IMR-90 (cell line): ENCODE results near the gene ITGB5.

Source experiments
- MAZ ChIP-seq: IDR thresholded peaks from 2 replicates; pipeline ENCODE4 v1.6.1; 2012; ENCODE audit warnings: low read depth, mild to moderate bottlenecking, low read length, improper control_type of control experiment, moderate library complexity, borderline replicate concordance
- NFE2L2 ChIP-seq: fragments of 150-350 bp; IDR thresholded peaks from 2 replicates; pipeline ENCODE4 v1.6.1; 2016; ENCODE audit warnings: low read depth, mild to moderate bottlenecking, low read length
- POLR2A ChIP-seq: IDR thresholded peaks from 2 replicates; pipeline ENCODE4 v1.6.1; 2012; ENCODE audit warnings: mild to moderate bottlenecking, low read depth, low read length
- RFX5 ChIP-seq: IDR thresholded peaks from 2 replicates; pipeline ENCODE4 v1.8.0; 2012; ENCODE audit warnings: low read depth, mild to moderate bottlenecking, low read length, moderate library complexity
- TF ChIP-seq, protein P1 (sequence below): conservative IDR thresholded peaks from 2 replicates; pipeline ENCODE4 v1.5.1; 2012; ENCODE audit warnings: mild to moderate bottlenecking, low read depth, low read length, improper control_type of control experiment

DNA sequence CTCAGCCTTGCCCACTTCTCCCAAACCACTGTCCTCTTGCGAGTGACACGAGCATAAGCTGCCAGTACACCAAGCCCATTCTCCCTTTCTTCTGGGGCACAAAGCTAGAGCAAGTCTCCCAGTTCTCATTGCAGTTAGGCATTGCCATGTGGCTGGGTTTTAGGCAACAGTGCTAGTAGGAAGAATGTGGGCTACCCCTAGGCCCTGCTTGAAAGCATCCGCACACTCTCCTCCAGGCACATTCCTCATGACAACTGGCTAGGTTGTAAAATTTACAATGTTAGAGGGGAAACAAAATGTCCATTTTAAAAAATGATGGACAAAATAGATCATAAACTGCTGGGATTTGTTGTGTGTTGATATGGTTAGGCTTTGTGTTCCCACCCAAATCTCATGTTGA is 19.7 kb downstream of the ITGB5 start:
- TF ChIP-seq POLR2A (no peak), NFE2L2 (no peak), RFX5 (no peak), MAZ (no peak)
- TF ChIP-seq, protein P1, sequence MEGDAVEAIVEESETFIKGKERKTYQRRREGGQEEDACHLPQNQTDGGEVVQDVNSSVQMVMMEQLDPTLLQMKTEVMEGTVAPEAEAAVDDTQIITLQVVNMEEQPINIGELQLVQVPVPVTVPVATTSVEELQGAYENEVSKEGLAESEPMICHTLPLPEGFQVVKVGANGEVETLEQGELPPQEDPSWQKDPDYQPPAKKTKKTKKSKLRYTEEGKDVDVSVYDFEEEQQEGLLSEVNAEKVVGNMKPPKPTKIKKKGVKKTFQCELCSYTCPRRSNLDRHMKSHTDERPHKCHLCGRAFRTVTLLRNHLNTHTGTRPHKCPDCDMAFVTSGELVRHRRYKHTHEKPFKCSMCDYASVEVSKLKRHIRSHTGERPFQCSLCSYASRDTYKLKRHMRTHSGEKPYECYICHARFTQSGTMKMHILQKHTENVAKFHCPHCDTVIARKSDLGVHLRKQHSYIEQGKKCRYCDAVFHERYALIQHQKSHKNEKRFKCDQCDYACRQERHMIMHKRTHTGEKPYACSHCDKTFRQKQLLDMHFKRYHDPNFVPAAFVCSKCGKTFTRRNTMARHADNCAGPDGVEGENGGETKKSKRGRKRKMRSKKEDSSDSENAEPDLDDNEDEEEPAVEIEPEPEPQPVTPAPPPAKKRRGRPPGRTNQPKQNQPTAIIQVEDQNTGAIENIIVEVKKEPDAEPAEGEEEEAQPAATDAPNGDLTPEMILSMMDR = no peak
